GM18502 (cell line): ENCODE results near the gene CNR1.
"Not testable (repeated sequence)": the region's sequence is repeated elsewhere in the genome, so short reads cannot be mapped to it uniquely, and the experiment has no call there.

Experiments used
- ATAC-seq: cut with Tn5 transposase; IDR thresholded peaks from one replicate; pipeline ENCODE4 v1.9.1; 2021; ENCODE audit warnings: mild to moderate bottlenecking; ENCODE audit not compliant: unreplicated experiment, poor library complexity

The CNR1 gene

DNA sequence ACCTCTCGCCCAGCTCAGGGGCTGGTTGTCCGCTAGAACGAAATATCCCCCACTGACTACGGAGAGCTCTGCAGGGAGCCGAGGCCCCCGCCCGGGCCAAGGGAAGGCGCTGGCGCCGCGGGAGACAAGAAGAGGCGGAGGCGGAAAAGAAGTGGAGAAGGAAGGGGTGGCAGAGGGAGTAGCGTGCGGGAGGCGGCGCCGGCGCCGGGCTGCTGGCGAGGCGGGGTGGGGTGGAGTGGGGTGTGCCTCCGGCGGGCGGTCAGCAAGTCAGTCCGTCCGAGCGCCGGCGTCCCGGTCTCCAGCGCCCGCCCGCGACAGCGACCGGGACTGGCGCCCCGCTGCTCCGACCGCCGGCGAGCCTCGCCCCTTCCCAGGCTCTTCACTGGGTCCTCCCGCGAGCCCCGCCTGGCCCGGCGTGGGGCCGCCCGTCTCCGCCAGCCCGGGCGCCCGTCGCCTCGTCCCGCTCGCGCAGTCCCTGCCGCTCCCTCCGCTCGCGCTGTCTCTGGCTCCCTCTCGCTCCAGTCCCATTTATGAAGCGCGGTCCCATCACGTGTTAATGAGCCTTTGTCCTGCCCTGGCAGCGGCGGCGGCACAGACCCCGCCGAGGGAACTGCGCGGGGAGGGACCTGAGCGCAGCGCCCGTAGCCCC lies at the start of gene CNR1:
TSS of gene CNR1 (minus strand) at position 504 of the 649 bp plus-strand sequence. CDS start 21,073 bp downstream, outside the sequence.
- ATAC-seq, result peak; percentile 51

DNA sequence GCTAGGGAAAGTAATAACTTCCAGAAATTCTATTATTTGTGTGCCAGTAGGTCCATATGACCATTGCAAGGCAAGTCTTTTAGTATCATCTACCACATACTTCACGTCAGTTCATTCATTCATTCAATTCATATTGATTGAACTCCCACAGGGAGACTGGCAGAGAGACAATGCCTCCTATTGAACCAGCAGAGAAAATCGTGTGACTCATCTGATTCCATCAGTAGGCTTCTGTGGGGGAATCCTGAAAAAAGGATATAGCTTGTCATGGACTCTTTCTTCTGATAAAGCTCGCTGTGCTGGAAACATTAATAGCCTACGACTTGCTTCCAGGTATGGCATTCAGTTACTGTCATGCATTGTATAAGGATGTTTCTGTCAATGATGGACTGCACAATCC lies 45.3 kb upstream of the CNR1 start:
- ATAC-seq, result no peak

DNA sequence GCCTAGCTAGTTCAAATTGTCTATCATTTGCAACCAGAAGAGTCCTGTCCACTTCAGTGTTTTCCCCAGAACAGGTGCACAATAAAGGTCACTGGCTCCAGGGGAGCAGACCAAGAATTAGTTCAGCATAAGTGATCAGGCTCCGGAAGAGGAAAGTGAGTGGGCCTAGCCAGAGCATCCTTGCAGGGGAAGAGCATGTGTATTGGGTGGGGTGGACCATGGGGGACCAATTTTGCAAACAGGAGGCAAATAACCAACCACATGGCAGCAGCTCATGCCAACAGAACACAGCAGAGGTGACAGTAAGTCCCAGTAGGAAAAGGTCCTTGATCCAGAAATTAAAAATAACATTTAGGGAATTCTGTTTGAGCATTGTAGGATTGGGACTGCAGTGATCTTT lies 43.2 kb upstream of the CNR1 start:
- no peak for ATAC-seq

GRCh38 chr6:88208726-88209125 lies 42.6 kb upstream of the CNR1 start:
- ATAC-seq, result no peak

DNA sequence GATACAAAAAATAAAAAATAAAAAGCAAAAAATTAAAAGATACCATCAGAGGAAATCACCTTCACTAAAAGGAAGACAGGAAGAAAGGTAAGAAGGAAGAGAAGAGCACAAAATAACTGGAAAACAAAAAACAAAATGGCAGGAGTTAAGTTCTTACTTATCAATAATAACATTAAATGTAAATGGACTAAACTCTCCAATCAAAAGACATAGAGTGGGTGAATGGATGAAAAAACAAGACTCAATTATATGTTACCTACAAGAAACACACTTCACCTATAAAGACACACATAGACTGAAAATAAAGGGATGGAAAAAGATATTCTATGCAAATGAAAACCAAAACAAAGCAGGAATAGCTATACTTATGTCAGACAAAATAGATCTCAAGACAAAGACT lies 35.6 kb upstream of the CNR1 start:
- not testable (repeated sequence) for ATAC-seq

DNA sequence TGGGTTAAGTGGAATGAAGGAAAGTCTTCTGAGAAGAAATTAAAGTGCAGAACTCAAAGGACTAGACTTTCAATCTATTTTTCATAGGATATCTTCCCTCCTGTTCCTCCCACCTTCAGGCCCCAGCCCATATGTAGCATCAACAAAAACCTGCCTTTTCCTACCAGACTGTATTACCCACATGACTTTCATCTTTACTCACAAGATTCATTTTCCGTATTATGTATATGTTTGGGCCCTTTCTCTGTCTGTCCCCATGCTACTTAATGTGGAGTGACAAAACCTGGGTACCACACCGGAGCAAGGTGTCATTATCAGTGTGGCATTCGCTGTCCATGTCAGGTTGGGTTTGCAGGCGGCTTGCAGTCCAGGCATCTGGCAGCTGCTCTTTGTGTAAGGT lies 18.8 kb upstream of the CNR1 start:
- ATAC-seq, result no peak

GRCh38 chr6:88183471-88183870 lies 17.3 kb upstream of the CNR1 start:
- no peak for ATAC-seq

GRCh38 chr6:88179692-88180091 lies 13.5 kb upstream of the CNR1 start:
- peak; percentile 77 for ATAC-seq

- peak; percentile 66 for ATAC-seq
Observed at GRCh38 chr6:88177961-88178464, 11.9 kb upstream of the CNR1 start.

DNA sequence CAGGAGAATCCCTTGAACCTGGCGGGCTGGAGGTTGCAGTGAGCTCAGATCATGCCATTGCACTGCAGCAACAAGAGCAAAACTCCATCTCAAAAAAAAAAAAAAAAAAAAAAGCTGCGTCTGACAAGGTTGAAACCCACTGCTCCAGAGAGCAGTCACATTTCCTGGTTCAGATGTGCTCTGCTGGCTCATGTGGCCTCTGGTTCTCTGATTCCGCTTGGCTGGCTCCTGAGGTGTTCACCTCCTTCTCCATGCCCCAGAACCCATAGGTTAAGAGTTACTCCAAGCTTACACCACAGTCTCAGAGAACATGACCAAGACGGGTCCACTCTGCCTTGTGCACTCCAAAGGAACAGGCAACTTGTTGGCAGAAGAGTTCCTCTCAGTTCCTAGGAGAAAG lies 8.8 kb upstream of the CNR1 start:
- ATAC-seq, result peak; percentile 27

DNA sequence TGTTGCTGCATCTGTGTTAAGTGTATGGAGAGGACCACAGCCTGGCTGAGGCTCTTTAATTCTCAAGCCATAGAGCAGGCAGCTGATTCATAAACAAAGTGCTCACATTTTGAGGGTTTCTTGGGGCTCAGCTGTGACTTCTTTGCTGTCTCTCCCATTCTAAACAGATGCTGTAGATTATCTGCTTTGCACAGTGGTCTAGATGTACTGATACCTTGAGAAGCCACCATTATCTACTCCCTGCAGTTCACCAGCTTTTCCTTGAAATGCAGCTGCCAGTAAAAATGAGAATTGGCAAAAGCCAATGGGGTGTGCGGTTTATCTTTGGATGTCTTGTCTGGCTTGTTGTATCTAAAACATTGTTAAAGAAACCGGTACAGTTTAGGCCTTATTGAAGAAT lies 5.2 kb upstream of the CNR1 start:
- ATAC-seq, result no peak

- ATAC-seq, result no peak
Observed at GRCh38 chr6:88168362-88168761, 2.2 kb upstream of the CNR1 start.

GRCh38 chr6:88167352-88167937 lies 1.3 kb upstream of the CNR1 start:
- ATAC-seq, result peak; percentile 26

DNA sequence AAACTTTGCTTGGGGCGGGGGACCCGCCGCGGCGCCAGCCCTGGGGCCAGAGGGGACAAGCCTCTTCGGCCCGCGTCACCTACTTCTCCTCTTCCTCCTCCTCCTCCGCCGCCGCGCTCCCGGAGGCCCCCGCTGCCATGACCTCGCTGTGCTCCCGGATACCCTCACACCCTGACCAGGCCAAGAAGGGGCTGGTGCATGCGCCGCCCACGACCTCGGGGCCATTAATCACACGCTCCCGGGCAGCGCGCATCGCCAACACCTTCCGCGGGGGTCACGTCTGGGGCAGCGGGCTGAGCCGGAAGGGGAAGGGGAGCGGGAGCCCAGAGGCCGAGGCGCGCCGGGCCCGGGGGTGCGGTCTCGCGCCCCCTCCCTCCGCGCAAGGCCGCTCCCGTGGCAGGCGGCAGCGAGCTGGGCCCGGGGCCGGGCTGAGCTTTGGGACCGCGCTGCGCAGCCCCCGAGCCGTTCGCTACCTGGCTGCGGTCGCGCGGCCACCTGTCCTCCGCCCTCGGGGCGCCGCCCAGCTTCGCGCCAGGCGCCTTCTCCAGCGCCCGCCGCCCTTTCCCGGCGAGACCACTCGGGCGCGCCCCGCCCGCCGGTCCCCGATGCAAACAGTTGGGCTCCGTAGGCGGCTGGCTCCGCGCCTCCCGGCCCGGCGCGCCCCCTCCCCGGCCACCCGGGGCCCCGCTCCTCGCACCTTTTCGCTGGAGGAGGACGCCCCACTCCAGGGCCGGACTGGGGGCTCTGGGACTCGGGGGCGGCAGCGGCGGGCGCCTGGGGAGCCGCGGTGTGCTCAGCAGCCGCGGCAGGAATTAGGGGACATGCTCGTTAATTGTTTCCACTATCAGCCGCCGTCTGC lies 575 bp upstream of the CNR1 start:
- no peak for ATAC-seq

DNA sequence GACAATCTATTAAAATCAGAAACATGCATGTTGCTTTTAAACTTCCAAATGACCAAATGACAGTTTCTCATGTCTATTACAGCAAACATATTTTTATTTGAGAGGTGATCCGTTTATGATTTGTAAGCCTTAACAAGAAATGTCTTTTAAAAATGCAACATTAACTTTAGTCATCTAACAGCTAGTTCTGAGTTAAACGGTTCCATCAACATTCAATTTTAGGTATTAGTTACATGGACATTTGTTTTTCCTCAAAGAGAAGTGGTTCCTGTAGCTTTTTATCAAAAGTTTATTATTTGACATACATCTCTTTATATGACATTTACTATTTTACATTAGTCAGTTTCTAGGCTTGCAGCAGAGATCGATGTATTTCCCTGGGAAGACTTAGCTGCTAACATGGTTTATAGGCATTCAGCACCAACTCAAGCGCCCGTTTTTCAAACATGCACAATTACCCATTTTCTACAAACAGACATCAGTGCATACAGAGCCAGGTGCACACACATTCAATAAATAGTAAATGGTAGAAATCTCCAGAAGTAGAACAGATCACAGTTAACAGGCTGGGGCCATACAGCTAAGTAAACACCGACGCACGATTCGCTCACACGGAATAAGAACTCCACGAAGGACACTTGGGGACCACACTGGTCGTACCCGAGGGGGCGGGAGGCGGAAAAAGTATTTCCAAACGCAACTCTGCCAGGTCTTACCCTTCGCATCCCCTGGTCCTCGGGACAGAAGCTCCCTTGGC lies 882 bp downstream of the CNR1 start:
- peak; percentile 7 for ATAC-seq

- ATAC-seq, result no peak
Observed at GRCh38 chr6:88164061-88164460, 2.1 kb downstream of the CNR1 start.

DNA sequence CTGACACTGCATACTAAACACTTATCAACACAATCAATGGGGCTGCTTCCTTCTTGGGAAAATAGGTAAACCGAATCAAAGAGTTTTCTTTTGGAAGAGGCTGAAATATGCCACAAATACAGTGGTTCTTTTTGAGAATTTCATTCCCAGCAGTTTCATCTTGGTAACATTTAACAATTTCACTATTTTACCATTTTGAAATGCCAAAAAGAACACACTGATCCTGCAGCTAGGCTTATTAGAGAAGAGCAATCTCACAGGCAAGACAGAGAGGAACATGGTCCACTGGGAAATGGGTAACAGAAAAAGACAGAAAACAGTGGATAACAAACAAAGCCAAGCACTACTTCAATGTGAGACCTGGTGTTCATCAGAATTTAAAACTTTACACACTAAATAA lies 2.5 kb downstream of the CNR1 start:
- no peak for ATAC-seq

DNA sequence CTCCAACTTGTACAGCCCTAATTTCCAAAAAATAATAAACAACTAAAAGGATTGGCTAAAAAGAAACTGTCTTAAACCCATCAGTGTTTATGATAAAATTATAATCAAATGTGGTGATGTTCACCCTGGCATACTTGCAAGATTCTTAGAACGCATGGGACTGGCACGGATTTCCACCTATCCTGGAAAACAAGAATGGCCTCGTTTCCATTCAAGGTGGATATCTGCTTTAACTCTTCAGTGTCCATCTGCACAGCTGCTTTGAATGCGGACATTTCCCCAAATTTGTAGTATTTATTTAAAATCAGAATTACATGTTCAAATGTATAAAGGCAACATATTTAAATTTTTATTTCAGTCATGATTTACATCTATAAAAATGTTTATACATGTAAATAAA lies 4.2 kb downstream of the CNR1 start:
- no peak for ATAC-seq

DNA sequence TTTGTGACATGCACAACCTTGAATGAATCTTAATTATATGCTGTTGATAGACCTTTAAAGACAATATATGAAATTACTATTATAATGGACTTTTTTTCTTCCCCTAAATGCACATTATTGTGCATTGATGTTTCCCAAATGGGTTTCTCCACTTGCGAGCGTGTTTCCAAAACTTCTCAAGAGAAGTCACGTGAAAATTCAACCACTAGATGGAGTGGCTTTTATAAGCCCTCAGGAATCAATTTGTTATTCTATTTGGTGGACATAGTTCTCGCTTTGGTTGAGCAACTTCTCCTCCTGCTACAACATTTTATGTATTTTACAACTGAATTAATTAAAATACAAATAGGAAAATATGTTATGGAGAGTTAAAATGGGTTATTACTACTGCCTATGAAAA lies 9.0 kb downstream of the CNR1 start:
- ATAC-seq, result no peak

DNA sequence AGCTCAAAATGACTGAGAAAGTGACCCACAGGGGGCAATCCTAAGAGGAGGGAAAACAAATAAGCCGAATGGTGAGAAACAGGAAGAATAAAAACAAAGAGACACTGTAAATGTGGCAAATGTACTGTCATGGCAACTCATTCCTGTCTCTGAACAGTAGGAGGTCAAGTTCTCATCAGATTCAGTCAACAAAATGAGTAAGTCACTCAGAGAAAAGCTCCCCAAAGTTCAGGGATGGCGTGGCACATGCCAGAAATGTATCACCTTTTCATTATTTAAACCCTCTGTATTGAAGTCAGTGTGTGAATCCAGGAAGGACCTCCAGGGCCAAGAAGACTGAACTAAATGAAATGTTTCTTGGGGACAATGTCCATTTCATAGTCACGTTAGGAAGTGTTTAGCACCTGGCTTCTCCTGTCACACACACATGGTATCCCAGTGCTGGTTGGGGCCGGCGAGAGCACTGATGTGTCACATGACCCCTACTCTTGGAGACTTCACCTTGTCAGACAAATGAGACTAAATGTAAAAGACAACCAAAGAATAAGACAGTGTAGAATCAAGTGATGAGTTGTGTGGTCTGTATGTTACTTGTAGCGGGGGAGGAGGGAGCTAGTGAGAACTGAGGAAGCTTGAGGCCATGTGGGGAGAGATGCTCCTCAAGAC lies 20.7 kb downstream of the CNR1 start:
- no peak for ATAC-seq
